HepG2 (cell line): ENCODE measurements around the gene TNFRSF11A. TPM values are rescaled to one million over a fixed set of nuclear protein-coding genes. Genes with fewer than 3 reads are reported as not detected.

Experiments used
- ATF4 ChIP-seq, 2 experiments: fragments of 450-650 bp in 1 of 2; sonication (generic) in 1 of 2; formaldehyde crosslinking; IDR thresholded peaks; 2 replicates each; pipeline versions ENCODE4 v1.5.0 to v1.8.0; 2020 to 2022; ENCODE audit warnings: mild to moderate bottlenecking in 1 of 2, missing genetic modification reagents in 1 of 2
- CHCHD3 ChIP-seq: sonication (generic); formaldehyde crosslinking; IDR thresholded peaks from 2 replicates; pipeline ENCODE4 v1.8.0; 2022; ENCODE audit warnings: mild to moderate bottlenecking, missing genetic modification reagents, moderate library complexity
- FOXA1 ChIP-seq, 2 experiments: fragments of 450-650 bp in 1 of 2; sonication (generic) in 1 of 2; formaldehyde crosslinking in 1 of 2; IDR thresholded peaks; 2 replicates each; pipeline versions ENCODE4 v1.4.0 to v1.6.1; 2016 to 2020; ENCODE audit warnings: missing genetic modification reagents in 1 of 2
- FOXK1 ChIP-seq: sonication (generic); formaldehyde crosslinking; IDR thresholded peaks from 2 replicates; pipeline ENCODE4 v1.4.0; 2020; ENCODE audit warnings: low read depth, missing genetic modification reagents, borderline replicate concordance
- HES4 ChIP-seq: sonication (generic); formaldehyde crosslinking; IDR thresholded peaks from 2 replicates; pipeline ENCODE4 v1.9.0; 2021; ENCODE audit warnings: mild to moderate bottlenecking, missing genetic modification reagents, borderline replicate concordance
- HNRNPUL1 ChIP-seq: fragments of 200-400 bp; formaldehyde crosslinking; IDR thresholded peaks from 2 replicates; pipeline ENCODE4 v1.6.1; 2017; ENCODE audit warnings: low read depth, mild to moderate bottlenecking, low read length, moderate library complexity
- MZF1 ChIP-seq: sonication (generic); formaldehyde crosslinking; IDR thresholded peaks from 2 replicates; pipeline ENCODE4 v1.8.1; 2023; ENCODE audit warnings: mild to moderate bottlenecking, missing genetic modification reagents, borderline replicate concordance
- PCBP1 ChIP-seq: fragments of 200-400 bp; formaldehyde crosslinking; IDR thresholded peaks from 2 replicates; pipeline ENCODE4 v1.6.1; 2017; ENCODE audit warnings: mild to moderate bottlenecking, low read depth, low read length, borderline replicate concordance
- RAD21 ChIP-seq: fragments of 450-650 bp; formaldehyde crosslinking; IDR thresholded peaks from 2 replicates; pipeline ENCODE4 v1.5.0; 2020; ENCODE audit warnings: mild to moderate bottlenecking
- RNF219 ChIP-seq: sonication (generic); formaldehyde crosslinking; IDR thresholded peaks from 2 replicates; pipeline ENCODE4 v1.5.0; 2020; ENCODE audit warnings: mild to moderate bottlenecking, missing genetic modification reagents
- SNAI1 ChIP-seq: sonication (generic); formaldehyde crosslinking; IDR thresholded peaks from 2 replicates; pipeline ENCODE4 v1.5.0; 2020; ENCODE audit warnings: mild to moderate bottlenecking, missing genetic modification reagents, borderline replicate concordance
- SUZ12 ChIP-seq: fragments of 150-350 bp; IDR thresholded peaks from 2 replicates; pipeline ENCODE4 v1.6.1; 2014; ENCODE audit warnings: low read depth, low read length
- ZBTB7A ChIP-seq: sonication (generic); formaldehyde crosslinking; IDR thresholded peaks from 2 replicates; pipeline ENCODE4 v1.8.0; 2022; ENCODE audit warnings: mild to moderate bottlenecking, missing genetic modification reagents
- ZNF724P ChIP-seq: sonication (generic); formaldehyde crosslinking; IDR thresholded peaks from 2 replicates; pipeline ENCODE4 v1.8.0; 2022; ENCODE audit warnings: missing genetic modification reagents, borderline replicate concordance
- ZSCAN21 ChIP-seq: sonication (generic); formaldehyde crosslinking; IDR thresholded peaks from 2 replicates; pipeline ENCODE4 v1.8.0; 2022; ENCODE audit warnings: mild to moderate bottlenecking, missing genetic modification reagents, moderate library complexity, borderline replicate concordance
- ZSCAN30 ChIP-seq: sonication (generic); formaldehyde crosslinking; IDR thresholded peaks from 2 replicates; pipeline ENCODE4 v1.5.0; 2020; ENCODE audit warnings: mild to moderate bottlenecking, missing genetic modification reagents
- polyA plus RNA-seq, 8 experiments: library from polyadenylated mRNA; depleted of rRNA in 3 of 8; stranded (reverse) in 7 of 8; unstranded in 1 of 8; fragments of >200 nt; fragmentation: Illumina TruSeq in 4 of 8; extraction: Trizol in 4 of 8; gene quantifications; 2 replicates each; pipeline versions ENCODE4 v1.2.1 to v1.2.3, GENCODE V29; 2011 to 2016; ENCODE audit warnings: low read depth in 4 of 8, missing spikeins in 1 of 8, mixed read lengths in 1 of 8; ENCODE audit not compliant: insufficient read depth in 1 of 8
- total RNA-seq, 5 experiments: library from RNA; depleted of rRNA; stranded (reverse); fragments of >200 nt; fragmentation: Illumina TruSeq; extraction: Trizol; gene quantifications; 2 replicates each; pipeline ENCODE4 v1.2.3, GENCODE V29; 2016; ENCODE audit warnings: low read depth in 1 of 5
- TF ChIP-seq, protein P1 (sequence below): sonication (generic); formaldehyde crosslinking; IDR thresholded peaks from 2 replicates; pipeline ENCODE4 v1.8.0; 2022; ENCODE audit warnings: mild to moderate bottlenecking, missing genetic modification reagents, borderline replicate concordance
- TF ChIP-seq, protein P2 (sequence below): sonication (generic); formaldehyde crosslinking; IDR thresholded peaks from 2 replicates; pipeline ENCODE4 v1.4.0; 2020; ENCODE audit warnings: missing genetic modification reagents

TNFRSF11A gene
- total and polyA plus RNA-seq, 2 of the 13 experiments (the other 11 are each of a cell fraction or from before 2014, with no cell fraction given): 4.6 to 6.4 TPM

DNA sequence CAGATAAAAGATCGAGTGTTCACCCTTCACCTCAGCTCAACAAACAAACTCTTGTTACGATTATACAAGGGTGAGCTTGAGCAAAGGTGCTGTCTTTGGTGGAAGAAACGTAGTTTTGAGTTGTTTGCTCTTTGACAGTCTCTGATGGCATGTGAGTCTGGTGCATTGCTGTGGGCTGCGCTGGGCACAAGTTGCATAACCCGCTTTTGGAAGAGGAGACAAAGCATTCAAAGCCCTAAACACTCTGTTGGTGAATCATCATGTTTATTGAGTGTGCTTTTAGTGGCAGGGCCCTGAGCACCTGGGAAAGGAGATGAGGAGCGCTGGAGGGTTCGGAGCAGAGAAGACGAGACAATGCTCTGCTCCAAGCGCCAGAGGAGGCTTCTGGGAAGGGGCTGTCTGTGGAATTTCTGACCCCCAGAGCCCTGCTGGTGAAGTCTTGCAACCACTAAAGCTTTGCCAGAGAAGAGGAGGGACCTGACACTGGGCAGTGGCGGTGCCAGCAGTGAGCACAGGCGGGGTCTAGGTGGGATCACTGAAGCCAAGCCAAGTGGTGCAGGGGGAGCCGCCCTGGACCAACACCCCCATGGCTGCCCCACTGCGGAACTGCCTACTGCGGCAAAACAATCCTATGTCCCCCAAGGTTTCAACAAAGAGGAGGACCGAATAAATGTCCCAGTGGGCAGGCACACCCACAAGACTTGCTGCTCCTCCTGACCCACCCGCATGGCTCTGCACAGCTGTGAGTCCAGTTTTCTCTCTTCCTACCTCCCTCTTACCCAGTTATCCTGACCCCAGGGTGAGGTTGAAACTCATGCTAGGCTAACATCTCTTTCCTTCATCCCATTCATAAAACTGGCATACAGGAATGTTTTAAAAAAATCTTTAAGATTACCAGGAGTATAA is 64.0 kb downstream of the TNFRSF11A start (continued):
- TF ChIP-seq MZF1 (CRISPR knock-in tag) (no peak), ZSCAN21 (CRISPR knock-in tag) (no peak), CHCHD3 (CRISPR knock-in tag) (no peak), FOXA1 (IDR thresholded peaks at IDR 0.05) (no peak), FOXA1 (CRISPR knock-in tag; IDR thresholded peaks at IDR 0.05) (peak; percentile 58; the same call in 1 of the 2 replicates), HNRNPUL1 (no peak), PCBP1 (no peak), SUZ12 (no peak), RAD21 (no peak), SNAI1 (CRISPR knock-in tag) (no peak), ZNF724P (no peak), ZSCAN30 (CRISPR knock-in tag) (no peak), FOXK1 (CRISPR knock-in tag) (no peak), ATF4 (CRISPR knock-in tag; IDR thresholded peaks at IDR 0.05) (0 out of 4 replicates have a peak, but pooled peaks of 1 of the 2 experiments have one; percentile 47), RNF219 (no peak), HES4 (CRISPR knock-in tag) (no peak), ZBTB7A (CRISPR knock-in tag) (no peak)
- TF ChIP-seq, protein P1, sequence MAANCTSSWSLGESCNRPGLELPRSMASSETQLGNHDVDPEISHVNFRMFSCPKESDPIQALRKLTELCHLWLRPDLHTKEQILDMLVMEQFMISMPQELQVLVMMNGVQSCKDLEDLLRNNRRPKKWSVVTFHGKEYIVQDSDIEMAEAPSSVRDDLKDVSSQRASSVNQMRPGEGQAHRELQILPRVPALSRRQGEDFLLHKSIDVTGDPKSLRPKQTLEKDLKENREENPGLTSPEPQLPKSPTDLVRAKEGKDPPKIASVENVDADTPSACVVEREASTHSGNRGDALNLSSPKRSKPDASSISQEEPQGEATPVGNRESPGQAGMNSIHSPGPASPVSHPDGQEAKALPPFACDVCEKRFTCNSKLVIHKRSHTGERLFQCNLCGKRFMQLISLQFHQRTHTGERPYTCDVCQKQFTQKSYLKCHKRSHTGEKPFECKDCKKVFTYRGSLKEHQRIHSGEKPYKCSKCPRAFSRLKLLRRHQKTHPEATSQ (CRISPR knock-in tag): no peak
- TF ChIP-seq, protein P2, sequence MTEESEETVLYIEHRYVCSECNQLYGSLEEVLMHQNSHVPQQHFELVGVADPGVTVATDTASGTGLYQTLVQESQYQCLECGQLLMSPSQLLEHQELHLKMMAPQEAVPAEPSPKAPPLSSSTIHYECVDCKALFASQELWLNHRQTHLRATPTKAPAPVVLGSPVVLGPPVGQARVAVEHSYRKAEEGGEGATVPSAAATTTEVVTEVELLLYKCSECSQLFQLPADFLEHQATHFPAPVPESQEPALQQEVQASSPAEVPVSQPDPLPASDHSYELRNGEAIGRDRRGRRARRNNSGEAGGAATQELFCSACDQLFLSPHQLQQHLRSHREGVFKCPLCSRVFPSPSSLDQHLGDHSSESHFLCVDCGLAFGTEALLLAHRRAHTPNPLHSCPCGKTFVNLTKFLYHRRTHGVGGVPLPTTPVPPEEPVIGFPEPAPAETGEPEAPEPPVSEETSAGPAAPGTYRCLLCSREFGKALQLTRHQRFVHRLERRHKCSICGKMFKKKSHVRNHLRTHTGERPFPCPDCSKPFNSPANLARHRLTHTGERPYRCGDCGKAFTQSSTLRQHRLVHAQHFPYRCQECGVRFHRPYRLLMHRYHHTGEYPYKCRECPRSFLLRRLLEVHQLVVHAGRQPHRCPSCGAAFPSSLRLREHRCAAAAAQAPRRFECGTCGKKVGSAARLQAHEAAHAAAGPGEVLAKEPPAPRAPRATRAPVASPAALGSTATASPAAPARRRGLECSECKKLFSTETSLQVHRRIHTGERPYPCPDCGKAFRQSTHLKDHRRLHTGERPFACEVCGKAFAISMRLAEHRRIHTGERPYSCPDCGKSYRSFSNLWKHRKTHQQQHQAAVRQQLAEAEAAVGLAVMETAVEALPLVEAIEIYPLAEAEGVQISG: no peak; the same call in 1 of the 2 replicates
